ENCODE results near the gene RIN3.

RIN3 gene, protein sequence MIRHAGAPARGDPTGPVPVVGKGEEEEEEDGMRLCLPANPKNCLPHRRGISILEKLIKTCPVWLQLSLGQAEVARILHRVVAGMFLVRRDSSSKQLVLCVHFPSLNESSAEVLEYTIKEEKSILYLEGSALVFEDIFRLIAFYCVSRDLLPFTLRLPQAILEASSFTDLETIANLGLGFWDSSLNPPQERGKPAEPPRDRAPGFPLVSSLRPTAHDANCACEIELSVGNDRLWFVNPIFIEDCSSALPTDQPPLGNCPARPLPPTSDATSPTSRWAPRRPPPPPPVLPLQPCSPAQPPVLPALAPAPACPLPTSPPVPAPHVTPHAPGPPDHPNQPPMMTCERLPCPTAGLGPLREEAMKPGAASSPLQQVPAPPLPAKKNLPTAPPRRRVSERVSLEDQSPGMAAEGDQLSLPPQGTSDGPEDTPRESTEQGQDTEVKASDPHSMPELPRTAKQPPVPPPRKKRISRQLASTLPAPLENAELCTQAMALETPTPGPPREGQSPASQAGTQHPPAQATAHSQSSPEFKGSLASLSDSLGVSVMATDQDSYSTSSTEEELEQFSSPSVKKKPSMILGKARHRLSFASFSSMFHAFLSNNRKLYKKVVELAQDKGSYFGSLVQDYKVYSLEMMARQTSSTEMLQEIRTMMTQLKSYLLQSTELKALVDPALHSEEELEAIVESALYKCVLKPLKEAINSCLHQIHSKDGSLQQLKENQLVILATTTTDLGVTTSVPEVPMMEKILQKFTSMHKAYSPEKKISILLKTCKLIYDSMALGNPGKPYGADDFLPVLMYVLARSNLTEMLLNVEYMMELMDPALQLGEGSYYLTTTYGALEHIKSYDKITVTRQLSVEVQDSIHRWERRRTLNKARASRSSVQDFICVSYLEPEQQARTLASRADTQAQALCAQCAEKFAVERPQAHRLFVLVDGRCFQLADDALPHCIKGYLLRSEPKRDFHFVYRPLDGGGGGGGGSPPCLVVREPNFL

DNA sequence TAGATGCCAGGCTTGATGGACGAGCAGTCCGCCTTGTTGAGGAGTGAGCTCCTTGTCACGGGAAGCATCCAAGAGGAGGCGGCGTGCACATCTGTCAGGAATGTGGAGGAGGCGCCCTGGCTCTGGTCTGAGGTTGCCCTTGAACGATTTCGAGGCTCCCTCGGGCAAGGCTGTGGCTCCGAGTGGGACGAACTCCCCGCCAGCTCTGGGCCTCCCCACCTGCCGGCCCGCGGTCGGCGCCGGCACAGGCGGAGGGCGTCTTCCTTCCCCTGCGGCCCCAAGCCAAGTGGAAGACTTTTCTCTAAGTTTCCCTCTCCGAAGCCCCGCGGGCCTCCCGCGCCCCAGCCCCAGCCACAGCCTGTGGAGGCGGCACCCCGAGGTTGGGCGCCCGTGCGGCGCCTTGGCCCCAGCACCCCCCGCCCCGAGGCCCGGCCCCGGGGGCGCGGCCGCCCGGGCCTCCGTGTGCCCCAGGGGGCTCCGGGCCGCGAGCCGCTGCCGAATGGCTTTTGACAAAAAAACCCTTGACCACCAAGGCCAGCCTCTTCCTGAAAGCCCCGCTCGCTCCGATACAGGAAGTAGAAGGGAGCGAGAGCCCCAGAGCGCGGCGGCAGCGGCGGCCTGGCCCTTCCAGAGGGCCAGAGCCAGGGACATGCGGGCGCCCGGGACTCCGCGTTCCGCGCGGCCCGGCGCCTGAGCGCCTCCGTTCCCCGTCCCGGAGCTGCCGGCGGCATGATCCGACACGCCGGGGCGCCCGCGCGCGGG is at the start of gene RIN3:
TSS of gene RIN3 (plus strand) at position 578 of the 762 bp plus-strand sequence. CDS start at position 730, 152 bp downstream.
- H3K9me3 ChIP-seq (ENCODE audit: control insufficient read depth, insufficient read depth, low read length): no peaks in the 10 kb centered on the region
- peak within 1 kb of the TSS; percentile 71 for H3K4me3 ChIP-seq (ENCODE audit: low read depth, low read length)
- peaks cover 36% of the 10 kb centered on the region for H3K27me3 ChIP-seq (ENCODE audit: control insufficient read depth, insufficient read depth, low read length)
- H3K9ac ChIP-seq (ENCODE audit: low read depth, low read length): peak within 1 kb of the TSS; percentile 14; the same call in 1 of the 2 replicates
- H3K27ac ChIP-seq (ENCODE audit: low read depth, low read length): no peak within 1 kb of the TSS
- H3K36me3 ChIP-seq (ENCODE audit: control insufficient read depth, insufficient read depth, low read length): no peaks in the 10 kb centered on the region
- H3K4me1 ChIP-seq (ENCODE audit: control insufficient read depth, insufficient read depth, low read length): no peaks in the 10 kb centered on the region

DNA sequence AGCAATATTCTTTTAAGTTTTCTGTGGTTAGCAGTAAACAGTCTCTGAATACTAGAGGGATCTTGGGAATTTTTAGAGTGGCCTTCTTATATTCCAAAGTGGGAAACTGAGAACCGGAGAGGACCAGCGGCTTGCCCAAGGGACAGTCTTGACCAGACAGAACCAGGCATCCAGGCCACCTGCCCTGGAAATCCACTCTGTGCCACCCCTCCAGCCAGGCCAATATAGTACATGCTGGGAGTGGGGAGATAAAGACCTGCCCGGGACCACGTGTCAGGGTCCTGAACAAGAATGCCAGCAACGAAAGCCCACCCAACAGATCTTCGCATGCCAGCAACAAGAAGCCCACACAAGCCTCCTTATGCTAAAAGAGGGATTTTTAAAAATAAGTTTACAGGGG is 49.4 kb upstream of the RIN3 start:
- Histone ChIP-seq H3K27ac (ENCODE audit: low read depth, low read length) (no peak overlapping the region), H3K27me3 (ENCODE audit: control insufficient read depth, insufficient read depth, low read length) (no peaks in the 10 kb centered on the region), H3K9ac (ENCODE audit: low read depth, low read length) (no peak overlapping the region), H3K4me3 (ENCODE audit: low read depth, low read length) (no peak overlapping the region), H3K36me3 (ENCODE audit: control insufficient read depth, insufficient read depth, low read length) (no peaks in the 10 kb centered on the region), H3K4me1 (ENCODE audit: control insufficient read depth, insufficient read depth, low read length) (no peaks in the 10 kb centered on the region), H3K9me3 (ENCODE audit: control insufficient read depth, insufficient read depth, low read length) (no peaks in the 10 kb centered on the region)

DNA sequence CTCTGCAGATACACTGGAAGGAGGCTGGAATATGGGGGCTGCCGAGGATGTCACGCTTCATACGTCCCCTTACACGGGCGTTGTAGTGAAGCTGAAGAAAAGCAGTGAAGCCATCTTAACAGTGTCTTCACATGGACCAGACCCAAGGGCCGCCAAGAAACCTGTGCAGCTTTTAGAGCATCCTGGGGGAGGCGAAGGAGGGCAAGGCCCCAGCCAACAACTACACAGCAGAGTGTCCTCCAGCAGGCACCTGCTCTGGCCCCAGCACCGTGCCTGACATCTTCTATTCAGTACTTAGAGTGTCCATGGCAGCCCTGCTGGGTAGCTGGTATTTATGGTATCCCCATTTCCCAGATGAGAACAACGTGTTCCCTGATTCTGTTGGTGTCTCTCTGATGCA is 48.9 kb upstream of the RIN3 start:
- no peak overlapping the region for H3K4me3 ChIP-seq (ENCODE audit: low read depth, low read length)
- no peaks in the 10 kb centered on the region for H3K36me3 ChIP-seq (ENCODE audit: control insufficient read depth, insufficient read depth, low read length)
- H3K27ac ChIP-seq (ENCODE audit: low read depth, low read length): no peak overlapping the region
- H3K4me1 ChIP-seq (ENCODE audit: control insufficient read depth, insufficient read depth, low read length): no peaks in the 10 kb centered on the region
- no peak overlapping the region for H3K9ac ChIP-seq (ENCODE audit: low read depth, low read length)
- no peaks in the 10 kb centered on the region for H3K9me3 ChIP-seq (ENCODE audit: control insufficient read depth, insufficient read depth, low read length)
- H3K27me3 ChIP-seq (ENCODE audit: control insufficient read depth, insufficient read depth, low read length): no peaks in the 10 kb centered on the region

DNA sequence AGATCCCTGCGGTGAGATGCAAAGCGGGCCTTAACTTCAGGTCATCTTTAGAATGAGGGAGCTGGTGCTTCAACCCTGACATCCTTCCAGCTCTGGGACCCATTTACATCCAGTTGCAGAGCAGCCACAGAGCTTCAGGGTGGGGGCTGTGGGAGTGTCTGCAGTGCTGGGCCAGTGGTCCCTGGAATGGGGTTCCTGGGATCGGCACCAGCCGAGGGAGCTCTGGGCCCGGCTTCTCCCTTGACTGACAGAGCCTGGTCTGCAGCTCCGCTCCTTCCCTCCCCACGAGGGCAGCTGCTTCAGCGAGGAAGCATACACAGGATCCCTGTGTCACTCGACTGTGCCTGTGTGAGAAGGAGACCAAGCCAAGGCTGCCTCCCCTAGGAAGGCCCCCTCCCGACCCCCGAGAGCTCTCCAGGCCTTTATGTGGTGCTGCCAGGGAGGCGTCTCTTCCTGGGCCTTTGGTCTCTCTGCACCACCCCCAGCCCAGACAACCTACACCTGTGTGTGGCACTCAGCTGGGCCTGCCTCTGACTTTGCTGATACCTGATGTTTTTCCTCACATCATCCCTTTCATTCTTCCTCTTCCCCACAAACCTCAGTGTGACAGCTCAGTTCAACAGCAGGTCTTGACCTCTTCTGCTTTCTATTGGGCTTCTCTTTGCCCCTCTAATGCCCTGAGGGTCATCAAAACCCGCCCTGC is 48.1 kb upstream of the RIN3 start:
- Histone ChIP-seq H3K4me1 (ENCODE audit: control insufficient read depth, insufficient read depth, low read length) (0 out of 2 replicates have a peak, but pooled peaks cover under 1% of the 10 kb centered on the region), H3K9ac (ENCODE audit: low read depth, low read length) (no peak overlapping the region), H3K4me3 (ENCODE audit: low read depth, low read length) (no peak overlapping the region), H3K36me3 (ENCODE audit: control insufficient read depth, insufficient read depth, low read length) (no peaks in the 10 kb centered on the region), H3K9me3 (ENCODE audit: control insufficient read depth, insufficient read depth, low read length) (no peaks in the 10 kb centered on the region), H3K27ac (ENCODE audit: low read depth, low read length) (no peak overlapping the region), H3K27me3 (ENCODE audit: control insufficient read depth, insufficient read depth, low read length) (no peaks in the 10 kb centered on the region)

DNA sequence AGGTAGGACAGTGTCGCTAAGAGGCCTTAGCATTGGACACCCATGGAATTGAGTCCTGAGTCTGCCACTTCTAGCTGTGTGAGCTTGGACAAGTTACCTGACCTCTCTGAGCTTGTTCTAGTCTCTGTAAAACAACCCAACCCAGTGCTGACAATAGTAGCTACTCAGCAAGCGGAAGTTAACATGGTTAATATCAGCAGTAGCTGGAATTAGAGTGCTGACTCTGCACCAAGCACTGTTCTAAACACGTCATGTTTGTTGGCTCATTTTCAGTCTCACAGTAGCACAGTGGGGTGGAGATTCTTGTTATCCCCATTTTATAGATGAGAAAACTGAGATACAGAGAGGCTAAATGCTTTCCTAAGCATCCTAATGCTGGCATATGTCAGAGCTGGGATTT is 47.5 kb upstream of the RIN3 start:
- Histone ChIP-seq H3K27me3 (ENCODE audit: control insufficient read depth, insufficient read depth, low read length) (no peaks in the 10 kb centered on the region), H3K27ac (ENCODE audit: low read depth, low read length) (no peak overlapping the region), H3K4me3 (ENCODE audit: low read depth, low read length) (no peak overlapping the region)

DNA sequence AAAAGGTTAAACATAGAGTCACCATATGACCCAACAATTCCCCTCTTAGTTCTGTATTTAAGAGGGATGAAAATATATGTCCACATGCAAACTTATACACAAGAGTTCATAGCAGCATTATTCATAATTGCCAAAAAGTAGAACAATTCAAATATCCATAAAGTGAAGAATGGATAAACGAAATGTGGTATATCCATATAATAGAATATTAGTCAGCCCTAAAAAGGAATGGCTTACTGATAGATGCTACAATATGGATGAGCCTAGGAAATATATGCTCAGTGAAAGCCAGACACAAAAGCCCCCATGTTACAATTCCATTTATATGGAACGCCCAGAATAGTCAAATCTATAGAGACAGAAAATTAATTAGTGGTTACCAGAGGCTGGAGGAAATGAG is 44.1 kb upstream of the RIN3 start:
- Histone ChIP-seq H3K9ac (ENCODE audit: low read depth, low read length) (no peak overlapping the region), H3K36me3 (ENCODE audit: control insufficient read depth, insufficient read depth, low read length) (no peaks in the 10 kb centered on the region), H3K9me3 (ENCODE audit: control insufficient read depth, insufficient read depth, low read length) (no peaks in the 10 kb centered on the region), H3K4me3 (ENCODE audit: low read depth, low read length) (no peak overlapping the region), H3K27me3 (ENCODE audit: control insufficient read depth, insufficient read depth, low read length) (no peaks in the 10 kb centered on the region), H3K4me1 (ENCODE audit: control insufficient read depth, insufficient read depth, low read length) (peaks cover 17% of the 10 kb centered on the region), H3K27ac (ENCODE audit: low read depth, low read length) (no peak overlapping the region)

More for the DNA sequence above, 47.5 kb upstream of the RIN3 start:
- H3K36me3 ChIP-seq (ENCODE audit: control insufficient read depth, insufficient read depth, low read length): no peaks in the 10 kb centered on the region
- H3K9me3 ChIP-seq (ENCODE audit: control insufficient read depth, insufficient read depth, low read length): no peaks in the 10 kb centered on the region
- no peak overlapping the region for H3K9ac ChIP-seq (ENCODE audit: low read depth, low read length)
- H3K4me1 ChIP-seq (ENCODE audit: control insufficient read depth, insufficient read depth, low read length): peaks cover 6% of the 10 kb centered on the region

DNA sequence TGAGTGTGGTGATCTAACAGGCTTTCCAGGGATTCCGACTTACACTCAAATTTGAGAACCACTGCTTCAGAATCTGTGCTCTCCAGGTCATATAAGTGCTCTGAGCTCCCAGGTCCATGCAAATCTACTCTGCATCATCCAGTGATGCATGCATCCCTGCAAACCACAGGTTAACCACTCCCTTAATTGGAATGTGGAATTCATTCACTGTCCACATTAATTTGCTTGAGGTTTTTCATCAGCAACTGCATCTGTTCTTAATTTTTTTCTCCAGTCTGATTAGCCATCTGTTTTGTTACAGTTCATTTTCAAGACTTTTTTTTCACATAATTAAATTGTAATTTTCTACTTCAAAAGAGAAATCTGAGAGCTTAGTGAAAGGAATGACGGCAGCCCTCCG is 43.4 kb upstream of the RIN3 start:
- Histone ChIP-seq H3K36me3 (ENCODE audit: control insufficient read depth, insufficient read depth, low read length) (no peaks in the 10 kb centered on the region), H3K9ac (ENCODE audit: low read depth, low read length) (no peak overlapping the region), H3K27me3 (ENCODE audit: control insufficient read depth, insufficient read depth, low read length) (no peaks in the 10 kb centered on the region), H3K4me1 (ENCODE audit: control insufficient read depth, insufficient read depth, low read length) (peaks cover 17% of the 10 kb centered on the region), H3K27ac (ENCODE audit: low read depth, low read length) (no peak overlapping the region), H3K9me3 (ENCODE audit: control insufficient read depth, insufficient read depth, low read length) (no peaks in the 10 kb centered on the region), H3K4me3 (ENCODE audit: low read depth, low read length) (no peak overlapping the region)

DNA sequence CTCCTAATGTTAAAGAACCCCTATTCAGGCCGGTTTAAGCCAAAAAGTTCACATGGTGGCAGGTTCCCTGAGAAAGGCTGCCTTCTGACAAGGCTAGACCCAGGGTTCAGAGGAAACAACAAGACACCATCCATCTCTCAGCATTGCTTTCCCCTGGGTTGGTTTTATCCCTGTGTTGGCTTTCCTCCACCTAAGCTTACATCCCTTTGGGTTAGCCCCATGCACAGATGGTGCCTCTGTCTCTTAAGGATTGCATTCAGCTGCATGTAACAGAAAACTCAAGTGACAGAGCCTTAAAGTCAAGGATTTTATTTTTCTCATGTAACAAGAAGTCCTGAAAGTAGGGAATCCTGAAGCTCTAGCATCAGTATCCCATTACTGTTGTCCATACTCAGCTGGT is 42.8 kb upstream of the RIN3 start:
- Histone ChIP-seq H3K27ac (ENCODE audit: low read depth, low read length) (peak overlapping the region; percentile 92), H3K27me3 (ENCODE audit: control insufficient read depth, insufficient read depth, low read length) (no peaks in the 10 kb centered on the region), H3K36me3 (ENCODE audit: control insufficient read depth, insufficient read depth, low read length) (no peaks in the 10 kb centered on the region), H3K4me1 (ENCODE audit: control insufficient read depth, insufficient read depth, low read length) (peaks cover 17% of the 10 kb centered on the region), H3K4me3 (ENCODE audit: low read depth, low read length) (no peak overlapping the region), H3K9ac (ENCODE audit: low read depth, low read length) (no peak overlapping the region), H3K9me3 (ENCODE audit: control insufficient read depth, insufficient read depth, low read length) (no peaks in the 10 kb centered on the region)

DNA sequence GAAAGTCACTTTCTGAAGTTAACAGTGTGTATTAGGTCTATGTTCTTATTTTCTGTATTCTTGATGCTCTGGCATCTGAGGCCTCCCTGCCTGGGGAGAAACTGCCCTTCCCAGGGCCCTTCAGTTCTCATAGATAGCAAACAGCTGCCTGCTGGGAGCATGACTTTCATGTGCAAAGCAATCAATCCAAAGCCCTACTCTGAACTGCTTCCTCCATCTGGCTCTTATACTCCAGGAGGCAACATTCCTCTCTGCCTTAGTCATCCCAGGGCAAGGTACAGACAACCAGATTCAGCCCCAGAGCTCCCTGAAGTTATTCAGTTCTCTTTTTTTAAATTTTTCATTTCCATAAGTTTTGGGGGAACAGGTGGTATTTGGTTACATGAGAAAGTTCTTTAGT is 41.7 kb upstream of the RIN3 start:
- Histone ChIP-seq H3K9ac (ENCODE audit: low read depth, low read length) (no peak overlapping the region), H3K9me3 (ENCODE audit: control insufficient read depth, insufficient read depth, low read length) (no peaks in the 10 kb centered on the region), H3K27ac (ENCODE audit: low read depth, low read length) (peak overlapping the region; percentile 92), H3K4me3 (ENCODE audit: low read depth, low read length) (no peak overlapping the region), H3K36me3 (ENCODE audit: control insufficient read depth, insufficient read depth, low read length) (no peaks in the 10 kb centered on the region), H3K4me1 (ENCODE audit: control insufficient read depth, insufficient read depth, low read length) (peaks cover 17% of the 10 kb centered on the region), H3K27me3 (ENCODE audit: control insufficient read depth, insufficient read depth, low read length) (no peaks in the 10 kb centered on the region)

DNA sequence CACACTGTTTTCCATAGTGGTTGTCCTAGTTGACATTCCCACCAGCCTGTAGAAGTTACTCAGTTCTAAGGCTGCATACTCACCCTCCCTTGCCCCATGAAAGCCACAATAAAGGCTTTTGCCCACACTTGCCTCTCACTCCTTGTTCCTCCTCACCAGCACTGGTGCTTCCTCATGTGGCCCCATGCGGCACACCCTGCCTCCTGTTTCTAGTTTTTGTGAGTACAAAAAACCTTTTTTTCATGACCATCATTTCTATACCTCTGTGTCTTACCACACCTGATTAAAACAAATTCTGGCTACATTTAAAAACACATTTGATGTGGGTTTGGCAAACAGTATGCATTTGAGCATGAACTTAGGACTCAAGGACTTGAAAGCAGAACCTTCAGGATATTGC is 40.7 kb upstream of the RIN3 start:
- Histone ChIP-seq H3K4me3 (ENCODE audit: low read depth, low read length) (no peak overlapping the region), H3K4me1 (ENCODE audit: control insufficient read depth, insufficient read depth, low read length) (peaks cover 17% of the 10 kb centered on the region), H3K36me3 (ENCODE audit: control insufficient read depth, insufficient read depth, low read length) (no peaks in the 10 kb centered on the region), H3K27ac (ENCODE audit: low read depth, low read length) (no peak overlapping the region), H3K9me3 (ENCODE audit: control insufficient read depth, insufficient read depth, low read length) (no peaks in the 10 kb centered on the region), H3K27me3 (ENCODE audit: control insufficient read depth, insufficient read depth, low read length) (no peaks in the 10 kb centered on the region), H3K9ac (ENCODE audit: low read depth, low read length) (no peak overlapping the region)
